ENCODE results near the gene TRMT6.

The TRMT6 gene

DNA sequence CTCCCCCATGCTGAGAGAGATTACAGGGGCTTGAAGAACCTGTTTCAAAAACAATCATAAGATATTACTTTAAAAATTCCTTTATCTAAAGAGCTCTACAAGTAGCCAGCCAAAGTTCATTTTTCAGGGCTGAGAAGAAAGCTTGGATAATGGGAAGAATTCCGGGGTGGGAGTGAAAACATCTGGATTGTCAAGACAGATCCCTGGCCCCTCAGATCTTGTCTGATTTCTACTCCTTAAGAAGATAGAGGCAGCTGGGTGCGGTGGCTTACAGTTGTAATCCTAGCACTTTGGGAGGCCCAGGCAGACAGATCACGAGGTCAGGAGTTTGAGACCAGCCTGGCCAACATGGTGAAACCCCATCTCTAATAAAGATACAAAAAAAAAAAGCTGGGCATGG, 24.8 kb downstream of the TRMT6 start:
- peaks cover 22% of the 10 kb centered on the region for H3K27me3 ChIP-seq (ENCODE audit: control insufficient read depth, low read length)
- no peaks in the 10 kb centered on the region for H4K20me1 ChIP-seq (ENCODE audit: control insufficient read depth, insufficient read depth, low read depth, low read length)
- H3K79me2 ChIP-seq (ENCODE audit: control insufficient read depth, low read length): no peaks in the 10 kb centered on the region
- no peaks in the 10 kb centered on the region for H3F3A ChIP-seq (ENCODE audit: control insufficient read depth, insufficient read depth)
- H3K27ac ChIP-seq (ENCODE audit: low read depth, low read length): no peak overlapping the region
- no peaks in the 10 kb centered on the region for H3K36me3 ChIP-seq (ENCODE audit: control insufficient read depth, low read length)
- H3K4me2 ChIP-seq (ENCODE audit: low read length): no peak overlapping the region
- H3K9me3 ChIP-seq (ENCODE audit: control insufficient read depth, insufficient read depth, low read length): no peaks in the 10 kb centered on the region
- no peaks in the 10 kb centered on the region for H3K9me2 ChIP-seq (replicated peaks; ENCODE audit: control insufficient read depth, low read length)
- TF ChIP-seq EZH2phosphoT487 (IDR thresholded peaks at IDR 0.05; ENCODE audit: borderline replicate concordance, low read length): no peak
- TF ChIP-seq, protein P1, sequence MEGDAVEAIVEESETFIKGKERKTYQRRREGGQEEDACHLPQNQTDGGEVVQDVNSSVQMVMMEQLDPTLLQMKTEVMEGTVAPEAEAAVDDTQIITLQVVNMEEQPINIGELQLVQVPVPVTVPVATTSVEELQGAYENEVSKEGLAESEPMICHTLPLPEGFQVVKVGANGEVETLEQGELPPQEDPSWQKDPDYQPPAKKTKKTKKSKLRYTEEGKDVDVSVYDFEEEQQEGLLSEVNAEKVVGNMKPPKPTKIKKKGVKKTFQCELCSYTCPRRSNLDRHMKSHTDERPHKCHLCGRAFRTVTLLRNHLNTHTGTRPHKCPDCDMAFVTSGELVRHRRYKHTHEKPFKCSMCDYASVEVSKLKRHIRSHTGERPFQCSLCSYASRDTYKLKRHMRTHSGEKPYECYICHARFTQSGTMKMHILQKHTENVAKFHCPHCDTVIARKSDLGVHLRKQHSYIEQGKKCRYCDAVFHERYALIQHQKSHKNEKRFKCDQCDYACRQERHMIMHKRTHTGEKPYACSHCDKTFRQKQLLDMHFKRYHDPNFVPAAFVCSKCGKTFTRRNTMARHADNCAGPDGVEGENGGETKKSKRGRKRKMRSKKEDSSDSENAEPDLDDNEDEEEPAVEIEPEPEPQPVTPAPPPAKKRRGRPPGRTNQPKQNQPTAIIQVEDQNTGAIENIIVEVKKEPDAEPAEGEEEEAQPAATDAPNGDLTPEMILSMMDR (IDR thresholded peaks at IDR 0.05; ENCODE audit: low read depth, low read length, poor library complexity, severe bottlenecking): no peak
- H3K4me3 ChIP-seq (ENCODE audit: low read length): no peak overlapping the region
- no peaks in the 10 kb centered on the region for H3K4me1 ChIP-seq (ENCODE audit: control insufficient read depth, low read length)

DNA sequence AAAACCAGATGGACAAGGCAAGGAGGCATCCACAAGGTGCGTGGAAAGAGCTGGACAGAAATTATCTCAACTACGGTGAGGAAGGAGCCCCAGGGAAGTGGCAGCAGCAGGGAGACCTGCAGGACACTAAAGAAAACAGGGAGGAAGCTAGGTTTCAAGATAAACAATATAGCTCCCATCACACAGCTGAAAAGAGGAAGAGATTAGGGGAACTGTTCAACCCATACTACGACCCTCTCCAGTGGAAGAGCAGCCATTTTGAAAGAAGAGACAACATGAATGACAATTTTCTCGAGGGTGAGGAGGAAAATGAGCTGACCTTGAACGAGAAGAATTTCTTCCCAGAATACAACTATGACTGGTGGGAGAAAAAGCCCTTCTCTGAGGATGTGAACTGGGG, 26.8 kb downstream of the TRMT6 start:
- H3F3A ChIP-seq (ENCODE audit: control insufficient read depth, insufficient read depth): no peaks in the 10 kb centered on the region
- H4K20me1 ChIP-seq (ENCODE audit: control insufficient read depth, insufficient read depth, low read depth, low read length): no peaks in the 10 kb centered on the region
- H3K36me3 ChIP-seq (ENCODE audit: control insufficient read depth, low read length): no peaks in the 10 kb centered on the region
- H3K27me3 ChIP-seq (ENCODE audit: control insufficient read depth, low read length): peaks cover 22% of the 10 kb centered on the region
- H3K9me2 ChIP-seq (replicated peaks; ENCODE audit: control insufficient read depth, low read length): no peaks in the 10 kb centered on the region
- TF ChIP-seq, protein P1 (IDR thresholded peaks at IDR 0.05; ENCODE audit: low read depth, low read length, poor library complexity, severe bottlenecking): no peak
- TF ChIP-seq EZH2phosphoT487 (IDR thresholded peaks at IDR 0.05; ENCODE audit: borderline replicate concordance, low read length): no peak
- no peak overlapping the region for H3K4me2 ChIP-seq (ENCODE audit: low read length)
- H3K4me3 ChIP-seq (ENCODE audit: low read length): no peak overlapping the region
- H3K4me1 ChIP-seq (ENCODE audit: control insufficient read depth, low read length): no peaks in the 10 kb centered on the region
- no peaks in the 10 kb centered on the region for H3K9me3 ChIP-seq (ENCODE audit: control insufficient read depth, insufficient read depth, low read length)
- no peak overlapping the region for H3K27ac ChIP-seq (ENCODE audit: low read depth, low read length)
- no peaks in the 10 kb centered on the region for H3K79me2 ChIP-seq (ENCODE audit: control insufficient read depth, low read length)

DNA sequence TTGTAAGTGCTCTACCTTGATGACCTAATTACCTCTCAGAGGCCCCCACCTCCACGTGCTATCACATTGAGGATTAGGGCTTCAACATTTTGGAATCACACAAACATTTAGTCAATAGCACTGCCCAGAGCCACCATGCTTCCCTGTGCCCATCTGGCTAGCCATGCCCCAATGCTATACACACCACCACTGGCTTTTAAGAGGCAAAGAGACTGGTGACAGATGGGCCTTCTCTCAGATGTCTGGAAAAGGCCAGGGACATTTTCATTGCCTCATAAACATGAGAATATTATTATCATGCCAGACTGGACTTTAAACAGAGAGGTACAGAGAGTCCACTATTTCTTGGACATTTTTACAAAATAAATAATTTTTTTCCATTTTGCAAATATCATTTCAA, 29.8 kb downstream of the TRMT6 start:
- TF ChIP-seq, protein P1 (IDR thresholded peaks at IDR 0.05; ENCODE audit: low read depth, low read length, poor library complexity, severe bottlenecking): no peak
- TF ChIP-seq EZH2phosphoT487 (IDR thresholded peaks at IDR 0.05; ENCODE audit: borderline replicate concordance, low read length): no peak
- no peak overlapping the region for H3K4me2 ChIP-seq (ENCODE audit: low read length)

More for the DNA sequence above, 29.8 kb downstream of the TRMT6 start:
- Histone ChIP-seq H3K4me1 (ENCODE audit: control insufficient read depth, low read length) (no peaks in the 10 kb centered on the region), H3K36me3 (ENCODE audit: control insufficient read depth, low read length) (no peaks in the 10 kb centered on the region), H3K27ac (ENCODE audit: low read depth, low read length) (no peak overlapping the region), H3K9me2 (replicated peaks; ENCODE audit: control insufficient read depth, low read length) (no peaks in the 10 kb centered on the region), H3K27me3 (ENCODE audit: control insufficient read depth, low read length) (peaks cover 24% of the 10 kb centered on the region), H3K9me3 (ENCODE audit: control insufficient read depth, insufficient read depth, low read length) (no peaks in the 10 kb centered on the region), H3K79me2 (ENCODE audit: control insufficient read depth, low read length) (no peaks in the 10 kb centered on the region), H4K20me1 (ENCODE audit: control insufficient read depth, insufficient read depth, low read depth, low read length) (no peaks in the 10 kb centered on the region), H3K4me3 (ENCODE audit: low read length) (no peak overlapping the region), H3F3A (ENCODE audit: control insufficient read depth, insufficient read depth) (no peaks in the 10 kb centered on the region)
